Naive B cell (primary cell): ENCODE results near the gene GPR183. TPM values are rescaled to one million over a fixed set of nuclear protein-coding genes. Genes with fewer than 3 reads are reported as not detected.
"Not testable (repeated sequence)": the region's sequence is repeated elsewhere in the genome, so short reads cannot be mapped to it uniquely, and the experiment has no call there.

Experiments used
- ATAC-seq, 2 donors: fragments of 150-1000 bp; cut with Tn5 transposase; 2 replicates each; pipeline ENCODE4 v1.10.0; 2021; ENCODE audit warnings: low read depth in 2 of 2, mild to moderate bottlenecking in 2 of 2, moderate library complexity in 2 of 2
- DNase-seq: peaks from one replicate; pipeline ENCODE4 v3.0.0; 2022
- H3K27ac Mint-ChIP-seq, 6 donors: one replicate each; pipeline ENCODE4 v1.8.0; 2020 to 2022; ENCODE audit warnings: mild to moderate bottlenecking in 6 of 6, mixed read lengths in 6 of 6, moderate library complexity in 5 of 6, inconsistent platforms in 2 of 6
- H3K27me3 Mint-ChIP-seq, 3 donors: one replicate each; pipeline ENCODE4 v1.8.0; 2021 to 2022; ENCODE audit warnings: mixed read lengths in 3 of 3, mild to moderate bottlenecking in 1 of 3
- H3K36me3 Mint-ChIP-seq, 2 donors: one replicate each; pipeline ENCODE4 v1.8.0; 2020 to 2022; ENCODE audit warnings: mixed read lengths in 2 of 2, inconsistent platforms in 1 of 2, mild to moderate bottlenecking in 1 of 2
- H3K4me1 Mint-ChIP-seq, 3 donors: one replicate each; pipeline ENCODE4 v1.8.0; 2020 to 2022; ENCODE audit warnings: mixed read lengths in 3 of 3, inconsistent platforms in 1 of 3, mild to moderate bottlenecking in 1 of 3, moderate library complexity in 1 of 3
- H3K4me3 Mint-ChIP-seq, 8 donors: one replicate each; pipeline ENCODE4 v1.8.0; 2020 to 2022; ENCODE audit warnings: mild to moderate bottlenecking in 8 of 8, mixed read lengths in 8 of 8, moderate library complexity in 8 of 8, inconsistent platforms in 2 of 8
- H3K9me3 Mint-ChIP-seq, 7 donors: one replicate each; pipeline ENCODE4 v1.8.0; 2020 to 2022; ENCODE audit warnings: mixed read lengths in 7 of 7, mild to moderate bottlenecking in 5 of 7, inconsistent platforms in 2 of 7, moderate library complexity in 1 of 7
- polyA plus RNA-seq, 6 donors: library from polyadenylated mRNA; unstranded; fragments of 300-500 nt; fragmentation: Illumina TruSeq; gene quantifications; one replicate each; pipeline ENCODE4 v1.2.3, GENCODE V29; 2021; ENCODE audit warnings: low read depth in 6 of 6

The GPR183 gene
- polyA plus RNA-seq, 6 donors from 2014 or later: 98.3 to 487 (median 158) TPM

DNA sequence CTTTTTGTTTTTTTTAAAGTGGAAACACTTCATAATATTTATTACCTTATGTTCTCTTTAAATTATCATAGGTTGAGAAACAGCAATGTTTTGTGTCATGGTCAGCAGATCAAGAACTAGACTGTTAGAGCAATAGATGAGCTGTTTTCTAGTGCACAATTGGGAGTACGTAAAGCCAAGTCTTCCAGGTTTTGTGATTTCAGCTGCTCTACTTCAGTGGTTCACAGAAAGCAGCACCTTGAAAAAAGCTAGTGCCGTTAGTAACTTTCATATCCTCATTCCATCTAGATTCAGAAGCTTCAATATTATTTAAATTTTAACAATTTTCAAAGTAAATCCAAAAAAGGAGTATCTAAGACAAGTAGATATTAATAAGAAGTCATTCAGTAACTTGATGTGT, 50.9 kb downstream of the GPR183 start:
- Mint-ChIP-seq H3K36me3 (peaks cover 21 to 32% of the 10 kb centered on the region in 2 donors), H3K4me1 (peaks cover 56 to 66% (median 64%) of the 10 kb centered on the region in 3 donors), H3K9me3 (no peaks in the 10 kb centered on the region), H3K27me3 (no peaks in the 10 kb centered on the region), H3K27ac (peak overlapping the region; percentile 84 to 97 (median 89)), H3K4me3 (peak overlapping the region; percentile 80 to 99 (median 94))
- DNase-seq (peak; percentile 55), ATAC-seq (peak; percentile 59 to 65)

DNA sequence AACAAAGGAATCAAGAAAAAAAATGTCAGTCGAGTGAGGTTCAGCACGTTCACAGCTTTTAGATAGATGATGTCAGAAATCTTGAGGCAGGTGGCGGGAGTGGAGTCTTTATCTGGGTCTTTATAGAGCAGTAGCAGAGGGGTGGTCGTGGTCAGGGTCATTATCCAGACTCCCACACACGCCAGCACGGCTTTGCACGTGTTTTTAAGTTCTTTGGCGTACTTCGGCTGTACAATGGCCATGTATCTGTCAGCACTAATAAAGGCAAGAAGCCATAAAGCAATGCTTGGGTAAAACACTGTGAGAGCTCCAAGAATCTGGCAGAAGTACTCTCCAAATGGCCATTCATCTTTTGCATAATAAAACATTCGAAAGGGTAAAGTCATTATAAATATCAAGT, 51.9 kb downstream of the GPR183 start:
- Mint-ChIP-seq H3K27ac (peak overlapping the region; percentile 24 to 97 (median 84)), H3K36me3 (peaks cover 27 to 30% of the 10 kb centered on the region in 2 donors), H3K27me3 (no peaks in the 10 kb centered on the region), H3K4me3 (peak overlapping the region; percentile 55 to 99 (median 88)), H3K4me1 (peaks cover 55 to 66% (median 61%) of the 10 kb centered on the region in 3 donors), H3K9me3 (no peaks in the 10 kb centered on the region)
- DNase-seq (no peak), ATAC-seq (no peak)

DNA sequence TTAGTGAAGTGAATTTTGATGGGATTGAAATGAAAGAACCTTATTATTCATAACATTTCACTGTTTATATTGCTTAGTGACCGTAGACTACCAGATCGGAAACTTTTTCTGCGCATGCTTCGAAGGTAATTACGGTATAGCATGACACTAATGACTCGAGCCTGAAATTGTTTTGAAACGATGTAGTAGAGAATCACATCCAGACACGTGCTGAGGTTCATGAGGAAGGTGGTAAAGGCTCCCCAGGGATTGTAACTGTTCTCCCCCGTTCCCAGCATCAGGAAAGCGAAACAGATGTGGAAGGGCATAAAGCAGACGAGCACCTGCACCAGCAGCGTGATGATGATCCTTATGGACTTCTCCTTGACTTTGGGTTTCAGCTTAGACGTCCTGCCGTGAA, 52.4 kb downstream of the GPR183 start:
- DNase-seq (no peak), ATAC-seq (no peak)
- Mint-ChIP-seq H3K4me1 (peaks cover 51 to 64% (median 61%) of the 10 kb centered on the region in 3 donors), H3K4me3 (peak overlapping the region; percentile 55 to 99 (median 88)), H3K27ac (peak overlapping the region; percentile 37 to 97 (median 84)), H3K36me3 (peaks cover 28% of the 10 kb centered on the region in 2 donors), H3K9me3 (peaks cover 0 to 1% (median 0%) of the 10 kb centered on the region in 7 donors), H3K27me3 (no peaks in the 10 kb centered on the region)

DNA sequence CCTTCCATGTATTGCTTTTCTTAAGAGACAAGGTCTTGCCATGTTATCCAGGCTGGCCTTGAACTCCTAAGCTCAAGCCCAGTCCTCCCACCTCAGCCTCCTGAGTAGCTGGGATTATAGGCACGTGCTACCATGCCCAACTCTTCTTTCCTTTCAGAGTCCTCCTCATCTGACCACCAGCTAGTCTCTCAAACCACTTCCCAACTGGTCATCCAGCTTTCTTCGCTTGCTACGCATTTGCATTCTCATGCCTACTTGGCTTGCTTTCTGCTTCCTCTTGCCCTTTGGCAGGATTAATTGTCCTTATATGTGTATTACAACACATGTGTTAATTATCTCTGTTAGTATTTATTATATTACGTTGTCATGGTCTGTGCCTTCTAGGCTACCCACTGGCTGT, 55.3 kb downstream of the GPR183 start:
- no peaks in the 10 kb centered on the region for H3K27me3 Mint-ChIP-seq
- peaks cover 44 to 70% (median 62%) of the 10 kb centered on the region in 3 donors for H3K4me1 Mint-ChIP-seq
- DNase-seq (no peak), ATAC-seq (no peak)
- peak overlapping the region in 3 of 6 donors; percentile 34 to 69 (median 63) for H3K27ac Mint-ChIP-seq
- H3K36me3 Mint-ChIP-seq: peaks cover 43 to 47% of the 10 kb centered on the region in 2 donors
- H3K9me3 Mint-ChIP-seq: peaks cover 0 to 4% (median 0%) of the 10 kb centered on the region in 7 donors
- H3K4me3 Mint-ChIP-seq: peak overlapping the region in 2 of 8 donors; percentile 63 to 64

DNA sequence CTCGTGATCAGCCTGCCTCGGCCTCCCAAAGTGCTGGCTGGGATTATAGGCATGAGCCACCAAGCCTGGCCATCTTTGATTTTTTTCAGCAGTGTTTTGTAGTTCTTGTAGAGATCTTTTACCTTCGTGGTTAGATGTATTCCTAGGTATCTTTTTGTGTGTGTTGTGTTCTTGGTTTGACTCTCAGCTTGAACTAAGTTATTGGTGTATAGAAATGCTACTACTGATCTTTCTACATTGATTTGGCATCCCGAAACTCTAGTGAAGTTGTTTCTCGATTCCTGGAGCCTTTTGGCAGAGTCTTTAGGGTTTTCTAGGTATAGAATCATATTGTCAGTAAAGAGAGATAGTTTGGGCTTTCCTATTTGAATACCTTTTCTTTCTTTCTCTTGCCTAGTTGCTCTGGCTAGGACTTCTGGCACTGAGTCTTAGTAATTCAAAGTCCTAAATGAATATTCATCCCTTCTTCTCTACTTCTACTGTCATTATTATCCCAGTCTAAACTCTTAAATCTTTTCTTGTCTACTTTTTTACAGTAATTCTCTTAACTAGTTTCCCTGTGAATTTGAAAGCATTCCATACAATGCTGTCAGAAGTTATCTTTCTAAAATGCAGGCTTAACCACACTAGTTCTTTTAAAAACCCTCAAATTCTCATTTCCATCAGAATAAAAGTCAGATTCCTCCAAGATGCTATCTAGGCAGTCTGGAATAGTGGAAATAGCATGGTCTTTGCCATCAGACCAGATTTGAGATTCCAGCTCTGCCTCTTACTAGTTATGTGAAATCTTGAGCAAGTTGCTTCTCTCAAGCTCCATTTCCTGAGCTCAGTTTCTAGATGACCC, 56.0 kb downstream of the GPR183 start:
- Mint-ChIP-seq H3K27me3 (no peaks in the 10 kb centered on the region), H3K27ac (peak overlapping the region in 5 of 6 donors; percentile 33 to 81 (median 35)), H3K9me3 (peaks cover 0 to 4% (median 0%) of the 10 kb centered on the region in 7 donors), H3K36me3 (peaks cover 44 to 47% of the 10 kb centered on the region in 2 donors), H3K4me3 (no peak overlapping the region), H3K4me1 (peaks cover 41 to 70% (median 62%) of the 10 kb centered on the region in 3 donors)
- no peak for DNase-seq
- ATAC-seq: no peak

DNA sequence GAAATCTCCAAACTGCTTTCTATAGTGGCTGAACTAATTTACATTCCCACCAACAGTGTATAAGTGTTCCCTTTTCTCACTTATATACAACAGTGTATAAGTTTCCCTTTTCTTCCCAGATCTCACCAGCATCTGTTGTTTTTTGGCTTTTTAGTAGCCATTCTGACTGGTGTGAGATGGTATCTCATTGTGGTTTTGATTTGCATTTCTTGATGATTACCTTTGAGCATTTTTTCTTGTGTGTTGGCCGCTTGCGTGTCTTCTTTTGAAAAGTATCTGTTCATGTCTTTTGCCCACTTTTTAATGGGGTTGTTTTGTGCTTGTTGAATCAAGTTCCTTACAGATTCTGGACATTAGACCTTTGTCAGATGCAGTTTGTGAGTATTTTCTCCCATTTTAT, 57.6 kb downstream of the GPR183 start:
- H3K9me3 Mint-ChIP-seq, H3K27me3 Mint-ChIP-seq, ATAC-seq, DNase-seq: not testable (repeated sequence)
- H3K4me3 Mint-ChIP-seq: peak overlapping the region in 1 of 8 donors; percentile 24
- H3K4me1 Mint-ChIP-seq: peaks cover 30 to 57% (median 51%) of the 10 kb centered on the region in 3 donors
- peaks cover 38% of the 10 kb centered on the region in 2 donors for H3K36me3 Mint-ChIP-seq
- H3K27ac Mint-ChIP-seq: peak overlapping the region in 2 of 6 donors; percentile 29 to 58

DNA sequence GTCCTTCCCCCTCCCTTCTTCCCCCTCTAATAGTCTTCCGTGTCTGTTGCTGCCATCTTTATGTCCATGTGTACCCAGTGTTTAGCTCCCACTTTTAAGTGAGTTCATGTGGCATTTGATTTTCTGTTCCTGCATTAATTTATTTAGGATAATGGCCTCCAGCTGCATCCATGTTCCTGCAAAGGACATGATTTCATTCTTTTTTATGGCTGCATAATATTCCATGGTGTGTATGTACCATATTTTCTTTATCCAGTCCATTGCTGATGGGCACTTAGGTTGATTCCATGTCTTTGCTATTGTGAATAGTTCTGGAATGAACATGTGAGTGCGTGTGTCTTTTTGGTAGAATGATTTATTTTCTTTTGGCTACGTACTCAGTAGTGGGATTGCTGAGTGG, 58.0 kb downstream of the GPR183 start:
- peaks cover 29 to 56% (median 50%) of the 10 kb centered on the region in 3 donors for H3K4me1 Mint-ChIP-seq
- peaks cover 35 to 36% of the 10 kb centered on the region in 2 donors for H3K36me3 Mint-ChIP-seq
- DNase-seq: not testable (repeated sequence)

DNA sequence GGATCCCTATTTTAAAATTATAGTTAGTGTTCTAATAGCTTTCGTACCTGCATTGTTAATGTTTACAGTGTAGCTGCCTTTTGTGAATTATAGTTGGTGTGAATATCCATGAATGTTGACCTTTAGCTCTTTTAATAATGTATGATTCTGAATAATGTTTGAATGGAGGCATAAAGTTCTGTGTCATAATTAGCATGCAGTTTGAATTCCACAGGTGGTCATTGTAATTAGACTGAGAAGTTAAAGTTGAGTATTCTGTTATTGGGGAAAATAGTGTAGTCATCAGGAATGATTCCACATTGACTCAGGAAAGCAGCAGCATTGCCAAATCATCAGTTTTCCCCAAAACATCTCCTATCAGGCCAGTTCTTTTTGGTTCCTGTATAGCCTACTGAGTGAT, 61.1 kb downstream of the GPR183 start:
- Mint-ChIP-seq H3K4me1 (peaks cover 16 to 39% (median 29%) of the 10 kb centered on the region in 3 donors), H3K9me3 (peaks cover 0 to 4% (median 0%) of the 10 kb centered on the region in 7 donors), H3K4me3 (no peak overlapping the region), H3K27me3 (no peaks in the 10 kb centered on the region), H3K36me3 (peaks cover 27 to 31% of the 10 kb centered on the region in 2 donors), H3K27ac (peak overlapping the region in 1 of 6 donors; percentile 46)
- no peak for ATAC-seq
- DNase-seq: no peak

More for the DNA sequence above, 58.0 kb downstream of the GPR183 start:
- H3K27me3 Mint-ChIP-seq, H3K9me3 Mint-ChIP-seq, ATAC-seq, H3K4me3 Mint-ChIP-seq: not testable (repeated sequence)
- H3K27ac Mint-ChIP-seq: peak overlapping the region in 1 of 6 donors; percentile 29

Other genes with a start within 250 kb of the GPR183 start
- 100 to 1,000 TPM; 107 to 132 (median 115) TPM for gene UBAC2, start 106.5 kb downstream of the GPR183 start, polyA plus RNA-seq
- gene GPR18, start 49.0 kb downstream of the GPR183 start, polyA plus RNA-seq: 100 to 1,000 TPM in 5 of 6 donors, 10 to 100 TPM in 1; 70.6 to 229 (median 135) TPM
- 100 to 1,000 TPM in 1 of 6 donors, 10 to 100 TPM in 5; 60.7 to 140 (median 67.0) TPM for gene TM9SF2, start 194.1 kb upstream of the GPR183 start, polyA plus RNA-seq